Activated B cell treated with CpG ODN at 0.5 μM for 24 hours (primary cell): ENCODE measurements around the gene TSEN2. TPM values are rescaled to one million over a fixed set of nuclear protein-coding genes. Genes with fewer than 3 reads are reported as not detected.

Experiments used
- ATAC-seq: fragments of 200-7000 bp; cut with Tn5 transposase; one replicate; pipeline ENCODE4 v1.10.0; 2021; ENCODE audit warnings: low read depth, mild to moderate bottlenecking, moderate library complexity
- CTCF ChIA-PET: fragments of 350-600 bp; sonication (Branson Sonifier 250); formaldehyde crosslinking; loops from one replicate; lab custom pipeline; 2021; ENCODE audit warnings: antibody characterized with exemption; lab: Charles Lee
- POLR2A ChIA-PET: fragments of 350-600 bp; sonication (Branson Sonifier 250); formaldehyde crosslinking; loops from one replicate; lab custom pipeline; 2021; ENCODE audit warnings: antibody characterized with exemption; lab: Charles Lee
- DNase-seq: peaks from one replicate; pipeline ENCODE4 v3.0.0; 2022
- H3K27ac Mint-ChIP-seq: one replicate; pipeline ENCODE4 v1.8.0; 2020; ENCODE audit warnings: mixed read lengths
- H3K27me3 Mint-ChIP-seq: one replicate; pipeline ENCODE4 v1.8.0; 2021; ENCODE audit warnings: mixed read lengths
- H3K36me3 Mint-ChIP-seq: one replicate; pipeline ENCODE4 v1.8.0; 2021; ENCODE audit warnings: low read depth, mixed read lengths
- H3K4me1 Mint-ChIP-seq: one replicate; pipeline ENCODE4 v1.8.0; 2021; ENCODE audit warnings: mixed read lengths
- H3K4me3 Mint-ChIP-seq: one replicate; pipeline ENCODE4 v1.8.0; 2020; ENCODE audit warnings: mild to moderate bottlenecking, mixed read lengths
- H3K9me3 Mint-ChIP-seq: one replicate; pipeline ENCODE4 v1.8.0; 2020; ENCODE audit warnings: mixed read lengths
- CTCF ChIP-seq: fragments of 200-600 bp; IDR thresholded peaks from one replicate; pipeline ENCODE4 v1.8.0; 2022; ENCODE audit warnings: antibody characterized with exemption, mild to moderate bottlenecking
- intact Hi-C: fragments of 100-400 bp; cut with micrococcal nuclease; formaldehyde crosslinking; loops from one replicate; pipeline ENCODE4 v1.15.1; 2024
- total RNA-seq: library from RNA; stranded (reverse); gene quantifications from 2 replicates; pipeline ENCODE4 v1.2.3, GENCODE V29; 2022

The TSEN2 gene
- total RNA-seq, 1 donor from 2014 or later: 17.4 TPM

GRCh38 chr3:12566976-12567375 is 82.7 kb downstream of the TSEN2 start:
- ChIA-PET POLR2A (no interaction called here), CTCF (interaction anchor here (0.6 kb wide), 1 partner anchor 1352 kb away, joined by 3 read pairs; no protein-coding TSS in a partner anchor)
- Mint-ChIP-seq H3K4me3 (no peak overlapping the region), H3K36me3 (peaks cover 57% of the 10 kb centered on the region), H3K9me3 (peaks cover 16% of the 10 kb centered on the region), H3K27ac (no peak overlapping the region), H3K4me1 (peaks cover 23% of the 10 kb centered on the region), H3K27me3 (no peaks in the 10 kb centered on the region)
- no peak for TF ChIP-seq CTCF
- no peak for DNase-seq
- intact Hi-C loops: no loop called here
- ATAC-seq: no peak

- no peak overlapping the region for H3K4me3 Mint-ChIP-seq
- intact Hi-C loops: no loop called here
- peaks cover 19% of the 10 kb centered on the region for H3K4me1 Mint-ChIP-seq
- ATAC-seq: no peak
- H3K36me3 Mint-ChIP-seq: peaks cover 71% of the 10 kb centered on the region
- DNase-seq: no peak
- TF ChIP-seq CTCF: no peak
- H3K27ac Mint-ChIP-seq: no peak overlapping the region
- H3K9me3 Mint-ChIP-seq: peaks cover 16% of the 10 kb centered on the region
- CTCF ChIA-PET: no interaction called here
- no peaks in the 10 kb centered on the region for H3K27me3 Mint-ChIP-seq
- POLR2A ChIA-PET: interaction anchor here (0.6 to 0.9 kb wide), 2 partner anchors 10 to 1281 kb away, joined by 3 read pairs; no protein-coding TSS in a partner anchor
Observed at GRCh38 chr3:12568747-12569146, 84.5 kb downstream of the TSEN2 start.

GRCh38 chr3:12569836-12570235 is 85.6 kb downstream of the TSEN2 start:
- no peak for ATAC-seq
- H3K9me3 Mint-ChIP-seq: peaks cover 11% of the 10 kb centered on the region
- no peak for TF ChIP-seq CTCF
- CTCF ChIA-PET: no interaction called here
- H3K36me3 Mint-ChIP-seq: peaks cover 76% of the 10 kb centered on the region
- no peak overlapping the region for H3K27ac Mint-ChIP-seq
- peaks cover 14% of the 10 kb centered on the region for H3K4me1 Mint-ChIP-seq
- no peaks in the 10 kb centered on the region for H3K27me3 Mint-ChIP-seq
- DNase-seq: no peak
- intact Hi-C loops: no loop called here
- POLR2A ChIA-PET: no interaction called here
- no peak overlapping the region for H3K4me3 Mint-ChIP-seq

- no peaks in the 10 kb centered on the region for H3K27me3 Mint-ChIP-seq
- intact Hi-C loops: no loop called here
- H3K36me3 Mint-ChIP-seq: peaks cover 85% of the 10 kb centered on the region
- no peak for TF ChIP-seq CTCF
- H3K27ac Mint-ChIP-seq: no peak overlapping the region
- H3K4me3 Mint-ChIP-seq: no peak overlapping the region
- H3K9me3 Mint-ChIP-seq: peaks cover 4% of the 10 kb centered on the region
- POLR2A ChIA-PET: no interaction called here
- H3K4me1 Mint-ChIP-seq: peaks cover 8% of the 10 kb centered on the region
- DNase-seq (no peak), ATAC-seq (no peak)
- CTCF ChIA-PET: no interaction called here
Observed at GRCh38 chr3:12571986-12572385, 87.7 kb downstream of the TSEN2 start.

- H3K27me3 Mint-ChIP-seq: no peaks in the 10 kb centered on the region
- no peak overlapping the region for H3K27ac Mint-ChIP-seq
- intact Hi-C loops: no loop called here
- no peaks in the 10 kb centered on the region for H3K4me1 Mint-ChIP-seq
- H3K9me3 Mint-ChIP-seq: peaks cover 7% of the 10 kb centered on the region
- peaks cover 91% of the 10 kb centered on the region for H3K36me3 Mint-ChIP-seq
- CTCF ChIA-PET: no interaction called here
- POLR2A ChIA-PET: no interaction called here
- DNase-seq: no peak
- TF ChIP-seq CTCF: no peak
- H3K4me3 Mint-ChIP-seq: no peak overlapping the region
- ATAC-seq: no peak
Observed at GRCh38 chr3:12574131-12574530, 89.9 kb downstream of the TSEN2 start.
